DMS53 treated with DMSO at 0.1 percent for 48 hours (cell line): ENCODE data around the gene RRP36.
"Not testable (repeated sequence)": the region's sequence is repeated elsewhere in the genome, so short reads cannot be mapped to it uniquely, and the experiment has no call there.

Experiments used
- DNase-seq: peaks from one replicate; lab custom pipeline; 2025; ENCODE audit not compliant: unreplicated experiment; lab: John Stamatoyannopoulos, UW

RRP36 gene

GRCh38 chr6:43036712-43037111, 15.3 kb downstream of the RRP36 start:
- DNase-seq: no peak

DNA sequence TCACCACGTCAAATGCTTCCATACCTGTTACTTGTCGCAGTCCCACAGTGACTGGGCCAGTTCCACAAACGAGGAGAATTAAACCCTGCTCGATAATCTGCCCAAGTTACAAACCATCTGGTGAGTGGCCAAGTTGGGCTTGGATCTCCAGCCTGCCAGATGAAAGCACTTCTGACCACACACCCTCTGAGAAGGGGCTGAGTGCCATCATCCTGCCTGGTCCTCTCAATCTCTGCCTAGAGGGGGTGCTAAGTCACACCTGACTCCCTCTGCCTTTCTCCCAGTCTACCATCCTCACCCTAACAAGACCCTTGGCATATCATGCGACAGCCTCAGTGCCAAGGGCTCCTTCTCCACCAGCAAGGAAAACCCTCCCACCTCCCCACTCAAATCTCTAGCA, 15.8 kb downstream of the RRP36 start:
- no peak for DNase-seq

GRCh38 chr6:43037706-43038105, 16.3 kb downstream of the RRP36 start:
- DNase-seq: no peak

- no peak for DNase-seq
Observed at GRCh38 chr6:43038727-43039126, 17.3 kb downstream of the RRP36 start.

DNA sequence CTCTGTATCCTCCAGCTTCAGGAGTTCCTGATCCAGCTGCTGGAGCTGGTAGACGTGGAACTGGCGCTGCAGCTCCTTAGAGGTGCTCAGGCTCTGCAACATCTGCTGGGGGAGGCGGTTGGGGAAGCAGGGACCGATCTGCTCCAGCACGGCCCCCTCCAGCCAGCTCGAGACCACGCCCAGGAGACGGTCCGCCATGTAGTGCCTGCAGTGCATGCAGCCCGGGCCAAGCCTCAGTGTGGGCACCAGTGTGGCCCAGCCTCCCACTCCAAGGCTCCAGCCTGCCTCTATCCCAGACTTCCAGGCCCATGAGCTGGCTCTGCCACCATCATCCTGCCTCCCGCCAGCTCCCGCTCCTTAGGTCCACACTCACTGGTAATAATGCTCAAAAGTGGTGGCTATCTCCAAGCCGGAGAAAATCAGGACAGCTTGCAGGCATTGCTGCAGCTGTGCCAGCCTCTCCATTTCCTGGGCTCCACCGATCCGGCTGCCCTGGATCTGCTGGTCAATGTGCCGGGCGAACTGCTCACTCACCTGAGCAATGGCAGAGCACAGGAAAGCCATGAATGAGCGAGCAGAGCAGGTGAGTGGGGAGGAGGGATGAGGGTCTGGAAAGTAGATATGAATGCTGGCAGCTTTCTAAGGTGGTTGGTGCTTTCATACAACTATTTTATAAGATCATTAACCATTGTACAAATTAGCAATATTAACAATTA, 19.3 kb downstream of the RRP36 start:
- no peak for DNase-seq

- DNase-seq: not testable (repeated sequence)
Observed at GRCh38 chr6:43041475-43041874, 20.1 kb downstream of the RRP36 start.

GRCh38 chr6:43043310-43043709, 21.9 kb downstream of the RRP36 start:
- DNase-seq: no peak

- DNase-seq: no peak
Observed at GRCh38 chr6:43045371-43045930, 24.0 kb downstream of the RRP36 start.

GRCh38 chr6:43047998-43048397, 26.6 kb downstream of the RRP36 start:
- DNase-seq: no peak

DNA sequence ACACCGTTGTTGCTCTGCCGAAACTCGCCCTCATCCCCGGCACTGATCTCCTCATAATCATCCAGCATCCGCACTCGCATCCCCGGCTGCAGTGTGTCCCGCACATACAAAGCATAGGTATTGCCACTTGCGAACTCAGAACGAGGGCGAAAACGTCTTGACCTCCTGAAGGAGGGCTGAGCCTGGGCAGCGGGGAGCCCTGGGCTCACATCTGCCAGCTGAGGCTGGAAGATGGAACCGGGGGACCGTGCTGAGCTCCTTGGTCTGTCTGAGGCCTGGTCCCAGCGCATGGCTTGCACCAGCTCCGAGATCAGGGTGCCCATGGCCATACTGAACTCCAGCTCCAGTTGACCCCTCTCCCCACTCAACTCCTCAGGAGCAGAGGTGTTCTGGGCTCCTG, 29.6 kb downstream of the RRP36 start:
- no peak for DNase-seq

DNA sequence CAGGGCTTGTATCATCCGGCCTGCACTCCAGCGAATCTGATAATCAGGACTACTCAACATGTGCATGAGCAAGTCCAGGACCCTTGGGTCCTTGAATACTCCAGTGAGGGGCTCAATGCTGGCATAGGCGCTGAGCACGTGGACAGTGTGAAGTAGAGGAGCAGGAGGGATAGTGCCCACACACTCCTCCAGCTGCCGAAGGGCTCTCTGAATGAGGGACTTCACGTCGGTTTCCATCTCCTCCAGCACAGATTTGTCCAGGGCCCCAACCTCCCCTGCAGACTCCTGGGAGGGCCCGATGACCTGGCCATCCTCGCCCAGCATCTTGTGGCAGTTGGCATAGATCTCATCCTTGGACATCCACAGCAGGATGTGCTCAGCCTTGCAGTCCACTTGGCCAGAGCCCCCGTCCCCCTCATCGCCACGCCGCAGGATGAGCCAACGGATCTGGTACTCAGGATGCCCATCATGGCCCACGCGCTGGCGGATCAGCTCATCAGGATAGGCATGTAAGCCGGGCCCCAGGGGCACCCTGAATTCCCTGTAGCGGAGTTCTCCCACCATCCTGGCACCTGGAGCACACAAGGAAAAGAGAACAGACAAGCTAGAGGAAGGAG, 30.9 kb downstream of the RRP36 start:
- DNase-seq: no peak

- no peak for DNase-seq
Observed at GRCh38 chr6:43052842-43053544, 31.6 kb downstream of the RRP36 start.

DNA sequence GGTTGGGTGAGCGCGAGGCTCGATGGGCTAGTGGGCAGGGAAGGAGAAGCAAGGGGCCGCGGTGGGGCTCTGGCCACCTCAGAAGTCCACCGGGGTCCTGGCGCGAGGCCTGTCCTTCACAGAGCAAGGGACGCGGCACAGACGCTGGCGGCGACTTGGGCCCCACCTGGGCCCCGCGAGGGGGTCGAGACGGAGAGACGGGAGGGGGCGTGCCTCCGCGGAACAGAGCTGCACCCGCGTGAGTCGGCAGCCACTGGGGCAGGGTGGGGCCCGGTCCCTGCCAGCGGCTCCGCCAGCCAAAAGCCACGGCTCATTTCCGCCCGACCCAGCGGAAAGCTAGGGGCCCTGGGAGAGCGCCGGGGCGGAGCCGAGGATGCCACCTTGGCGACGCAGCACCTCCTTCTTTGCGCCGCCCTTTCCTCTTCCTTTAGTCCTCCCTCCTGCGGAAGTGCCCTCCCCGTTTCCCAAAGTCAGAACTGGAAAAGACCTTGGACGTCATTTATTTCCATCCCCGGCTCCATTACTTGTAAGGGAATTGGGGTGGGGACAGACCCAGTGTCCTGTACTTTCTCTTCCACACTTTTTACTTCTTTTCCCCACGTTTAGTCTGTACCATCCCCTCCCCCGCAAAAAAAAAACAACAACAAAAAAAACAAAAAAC, 32.3 kb downstream of the RRP36 start, which contains the start of gene CUL7:
Gene CUL7 (minus strand): TSS at position 307 of the 661 bp plus-strand sequence. CDS start 1,063 bp downstream, outside the sequence.
- DNase-seq: peak; percentile 97

- DNase-seq: no peak
Observed at GRCh38 chr6:43054206-43054943, 33.0 kb downstream of the RRP36 start.

DNA sequence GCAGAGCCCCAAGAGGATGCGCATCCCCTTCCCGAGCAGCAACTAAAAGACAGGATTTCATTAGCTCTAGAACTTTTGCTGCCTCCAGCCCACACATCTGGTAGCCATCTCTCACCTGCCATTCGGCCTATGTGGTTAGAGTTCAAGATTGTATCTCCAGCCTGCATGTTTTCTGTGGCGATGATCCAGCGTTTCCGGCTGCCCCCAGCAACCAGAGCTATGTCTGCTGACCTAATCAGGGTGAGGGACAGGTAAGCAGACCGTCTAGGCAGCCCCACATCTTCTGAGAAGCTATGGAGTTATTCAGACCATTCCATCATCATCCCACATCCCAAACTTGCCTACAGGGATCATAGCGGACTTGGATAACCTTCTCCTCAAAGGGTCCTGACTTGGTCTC, 34.5 kb downstream of the RRP36 start:
- DNase-seq: no peak

- DNase-seq: no peak
Observed at GRCh38 chr6:43058531-43058930, 37.1 kb downstream of the RRP36 start.

DNA sequence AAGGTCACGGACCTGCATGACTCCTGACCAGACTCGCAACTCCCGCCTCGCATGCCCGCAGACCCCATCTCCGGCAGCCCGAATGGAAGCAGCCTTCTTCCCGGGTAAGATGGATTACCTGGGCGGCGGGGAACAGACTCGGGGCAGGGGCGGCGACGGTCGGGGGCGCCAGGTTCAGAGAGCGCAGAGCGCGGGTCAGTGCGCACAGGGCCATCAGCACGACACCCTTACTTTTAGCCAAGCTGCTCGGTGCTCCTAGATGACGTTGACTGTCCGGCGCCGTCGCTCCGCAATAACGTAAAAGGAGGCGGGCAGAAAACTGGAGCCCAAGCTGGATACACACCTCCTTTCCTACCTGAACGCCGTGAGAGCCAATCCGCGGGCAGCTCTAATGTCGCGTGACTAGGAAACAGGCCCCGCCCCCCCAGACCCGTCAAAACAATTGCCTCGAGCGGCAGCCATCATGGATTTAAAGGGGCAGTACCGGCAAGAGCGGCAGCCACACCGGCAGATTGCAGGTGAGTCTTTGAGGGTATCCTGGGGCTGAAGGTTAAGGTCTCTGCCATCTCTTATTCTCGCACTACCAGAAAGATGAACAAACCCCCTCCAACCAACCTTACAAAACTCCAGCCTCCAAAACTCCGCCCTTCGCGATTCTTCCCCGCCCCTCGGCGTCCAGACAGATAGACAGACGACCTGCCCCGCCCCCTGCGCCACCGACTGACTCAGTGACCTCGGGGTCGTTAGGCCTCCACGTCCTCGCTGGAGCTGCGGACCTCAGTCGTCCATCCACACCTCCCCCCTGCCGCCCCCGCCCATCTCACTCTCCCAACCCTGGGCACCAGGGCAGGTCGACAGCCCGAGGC, 38.0 kb downstream of the RRP36 start, which contains the start of the genes KLC4 and MRPL2:
Gene KLC4 (plus strand): TSS at position 464 of the 866 bp plus-strand sequence. CDS start 1,705 bp downstream, outside the sequence.
Gene MRPL2 (minus strand): TSS at position 267 of the 866 bp plus-strand sequence. CDS start 53 bp downstream, at position 214.
- peak; percentile 94 for DNase-seq

- DNase-seq: peak; percentile 60
Observed at GRCh38 chr6:43060034-43060754, 38.8 kb downstream of the RRP36 start.
